Pons (tissue), 1 donor: ENCODE data around the gene ERF.

ENCODE experiments used
- DNase-seq: peaks from one replicate; pipeline ENCODE4 v3.0.0-alpha.2; 2016; ENCODE audit warnings: low spot score

Gene ERF

DNA sequence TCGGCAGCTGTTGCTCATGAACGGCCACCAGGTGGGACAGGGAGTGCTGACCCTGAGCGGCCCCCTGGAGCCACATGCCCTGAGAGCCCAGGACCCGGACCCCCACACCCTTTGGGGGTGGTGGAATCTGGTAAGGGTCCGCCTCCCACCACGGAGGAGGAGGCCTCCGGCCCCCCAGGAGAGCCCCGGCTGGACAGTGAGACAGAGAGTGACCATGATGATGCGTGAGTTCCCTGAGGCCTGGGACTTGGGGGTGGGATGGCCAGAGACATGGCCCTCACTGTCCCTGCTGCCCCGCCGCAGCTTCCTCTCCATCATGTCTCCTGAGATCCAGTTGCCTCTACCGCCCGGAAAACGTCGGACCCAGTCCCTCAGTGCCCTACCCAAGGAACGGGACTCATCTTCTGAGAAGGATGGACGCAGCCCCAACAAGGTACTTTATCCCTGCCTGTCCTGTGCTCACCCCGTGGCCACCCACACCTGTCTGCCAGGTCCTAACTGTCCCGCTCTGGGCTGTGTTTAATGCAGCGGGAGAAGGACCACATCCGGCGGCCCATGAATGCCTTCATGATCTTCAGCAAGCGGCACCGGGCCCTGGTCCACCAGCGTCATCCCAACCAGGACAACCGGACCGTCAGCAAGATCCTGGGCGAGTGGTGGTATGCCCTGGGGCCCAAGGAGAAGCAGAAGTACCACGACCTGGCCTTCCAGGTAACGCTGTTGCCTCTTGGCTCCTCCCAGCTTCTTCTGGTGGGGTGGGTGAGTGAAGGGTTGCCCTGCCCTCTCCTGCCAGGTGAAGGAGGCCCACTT lies 32.3 kb upstream of the ERF start:
- DNase-seq = no peak

DNA sequence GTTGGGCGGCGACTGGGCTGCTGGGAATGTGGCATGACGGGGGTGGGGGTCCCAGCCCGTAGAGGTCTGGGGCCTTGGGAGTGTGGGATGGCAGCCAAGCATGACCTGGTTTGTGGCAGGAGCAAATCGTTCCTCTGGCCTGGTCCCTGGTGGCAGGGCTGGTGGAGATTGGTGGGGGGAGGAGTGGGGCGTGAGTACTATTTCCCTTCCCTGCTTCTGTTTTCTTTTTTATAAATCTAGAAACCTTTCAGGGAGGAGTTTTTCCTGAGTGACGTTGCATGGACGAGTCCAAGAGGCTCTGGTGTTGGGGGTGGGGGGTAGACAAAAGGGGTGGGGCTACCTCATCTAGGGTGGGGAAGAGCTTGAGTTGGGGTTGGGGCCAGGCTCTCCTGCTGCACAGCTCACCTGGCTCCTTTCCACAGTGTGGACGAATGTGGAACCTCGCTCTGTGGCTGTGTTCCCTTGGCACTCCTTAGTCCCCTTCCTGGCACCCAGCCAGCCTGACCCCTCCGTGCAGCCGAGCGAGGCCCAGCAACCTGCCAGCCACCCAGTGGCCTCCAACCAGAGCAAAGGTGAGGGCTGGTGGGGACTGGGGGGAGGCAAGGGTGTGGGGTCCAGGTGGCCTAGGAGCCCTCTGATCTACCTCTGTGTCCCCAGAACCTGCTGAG lies 31.6 kb upstream of the ERF start:
- no peak for DNase-seq

GRCh38 chr19:42285988-42286348 lies 31.0 kb upstream of the ERF start:
- DNase-seq = no peak

- DNase-seq = peak; percentile 15
These were observed 30.6 kb upstream of the ERF start for GRCh38 chr19:42285541-42285941.

- peak; percentile 20 for DNase-seq
These were observed 29.8 kb upstream of the ERF start for GRCh38 chr19:42284591-42285341.

DNA sequence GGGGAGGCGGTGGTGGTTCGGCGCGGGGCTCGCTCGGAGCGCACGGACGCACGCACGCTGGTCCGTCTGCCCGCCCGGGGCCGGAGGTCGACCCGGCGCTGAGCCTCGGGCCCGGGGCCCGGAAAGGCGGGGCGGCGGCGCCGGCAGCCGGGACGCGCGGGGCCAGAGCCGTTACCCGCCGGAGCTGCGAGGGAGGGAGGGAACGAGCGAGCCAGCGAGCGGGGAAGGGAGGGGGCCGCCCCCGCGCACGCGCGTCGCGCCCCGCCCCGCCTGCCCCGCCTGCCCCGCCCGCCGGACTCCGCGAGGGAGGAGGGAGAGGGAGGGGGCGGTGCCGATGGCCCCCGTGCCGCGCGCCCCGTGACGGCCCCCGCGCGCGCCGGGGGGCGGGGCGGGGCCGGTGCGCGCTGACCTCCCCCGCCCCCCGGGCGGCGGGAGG lies 29.2 kb upstream of the ERF start:
- peak; percentile 60 for DNase-seq

DNA sequence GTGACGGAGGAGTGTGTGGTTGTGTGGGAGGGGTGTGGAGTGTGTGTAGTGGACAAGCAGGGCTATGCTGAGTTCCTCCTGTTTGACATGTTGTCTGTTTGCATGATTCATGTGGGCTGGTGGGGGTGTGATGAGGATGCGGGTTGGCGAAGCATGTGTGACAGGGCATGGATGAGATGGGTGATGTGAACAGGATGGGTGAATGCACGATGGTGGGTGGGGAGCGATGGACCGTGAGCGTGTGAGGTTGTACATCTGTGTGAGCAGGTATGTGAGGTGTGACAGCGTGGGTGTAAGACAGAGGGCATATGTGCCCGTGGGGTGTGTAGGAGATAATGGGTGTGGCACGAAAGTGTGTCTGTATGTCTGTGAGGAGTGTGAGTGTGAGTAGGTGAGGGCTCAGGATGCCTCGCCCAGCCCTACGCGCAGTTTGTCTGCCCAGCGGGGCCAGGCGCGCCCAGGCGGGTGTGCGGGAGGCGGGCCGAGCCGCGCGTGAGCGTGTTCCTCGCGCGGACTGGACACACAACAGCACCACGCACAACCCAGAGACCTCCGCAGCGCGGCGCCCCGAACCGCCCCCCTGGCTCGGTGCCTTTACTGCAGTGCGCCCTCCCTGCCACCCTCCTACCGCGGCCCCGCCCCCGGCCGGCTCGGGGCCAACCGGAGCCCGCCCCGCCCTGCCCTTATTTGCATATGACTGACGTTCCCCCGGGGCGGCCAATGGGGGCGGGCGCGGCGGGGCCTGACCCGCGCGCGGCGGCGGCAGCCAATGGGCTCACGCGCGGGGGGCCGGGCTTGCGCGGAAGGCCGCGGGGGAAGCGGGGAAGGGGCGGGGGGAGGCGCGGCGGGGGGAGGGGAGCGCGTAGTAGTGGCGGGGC lies 28.5 kb upstream of the ERF start:
- DNase-seq = peak; percentile 93

DNA sequence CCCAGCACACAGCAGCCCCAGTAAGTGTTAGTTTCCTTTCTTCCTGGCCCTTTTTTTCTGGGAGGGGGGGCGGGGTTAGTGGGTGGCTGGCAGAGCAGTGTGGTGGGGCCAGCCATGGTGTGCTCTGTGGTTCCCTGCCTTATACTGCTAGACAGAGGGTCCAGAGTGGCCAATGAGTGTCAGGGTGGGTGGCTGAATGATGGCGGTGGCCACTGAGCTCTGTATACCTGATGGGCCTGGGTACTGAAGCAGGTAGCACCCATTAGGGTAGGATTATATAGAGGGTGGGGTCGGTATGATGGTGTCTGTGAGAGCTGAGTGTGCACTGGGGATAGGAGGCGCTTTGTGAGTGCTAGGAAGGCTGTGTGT lies 27.9 kb upstream of the ERF start:
- no peak for DNase-seq

- DNase-seq = peak; percentile 41
These were observed 27.2 kb upstream of the ERF start for GRCh38 chr19:42281827-42282762.

DNA sequence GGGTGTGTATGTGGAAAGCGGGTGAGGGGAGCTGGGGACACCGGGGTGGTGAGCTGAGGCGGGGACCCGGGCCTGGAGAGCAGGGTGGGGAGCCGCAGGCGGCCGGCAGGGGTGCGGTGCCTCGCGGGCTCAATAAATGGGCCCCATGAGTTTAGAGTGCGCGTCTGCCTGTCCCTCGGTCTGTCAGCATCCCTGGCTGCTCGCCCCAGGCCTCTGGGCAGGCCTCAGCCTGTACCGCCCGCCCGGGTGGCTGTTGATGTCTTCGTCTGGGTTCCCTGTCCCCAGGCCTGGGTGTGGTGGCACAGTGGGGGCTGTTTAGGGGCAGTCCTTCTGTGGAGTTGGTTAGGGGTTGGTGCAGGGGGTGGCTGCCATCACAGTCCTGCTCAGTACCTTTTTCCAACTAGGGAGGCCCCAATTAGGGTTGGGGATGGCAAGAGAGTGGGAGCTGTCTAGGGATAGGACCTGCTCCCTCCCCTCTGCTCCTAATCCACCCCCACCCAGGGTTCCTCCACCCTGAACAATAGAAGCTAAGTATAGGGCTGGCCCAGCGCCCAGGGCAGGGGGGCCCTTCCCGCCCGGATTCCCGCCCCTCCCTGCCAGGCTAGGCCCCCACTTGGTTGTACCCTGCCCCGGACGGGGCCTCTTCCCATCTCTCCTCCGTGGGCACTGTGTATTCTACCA lies 26.4 kb upstream of the ERF start:
- peak; percentile 84 for DNase-seq

- no peak for DNase-seq
These were observed 25.9 kb upstream of the ERF start for GRCh38 chr19:42280815-42281145.

GRCh38 chr19:42279902-42280814 lies 25.2 kb upstream of the ERF start:
- peak; percentile 92 for DNase-seq

DNA sequence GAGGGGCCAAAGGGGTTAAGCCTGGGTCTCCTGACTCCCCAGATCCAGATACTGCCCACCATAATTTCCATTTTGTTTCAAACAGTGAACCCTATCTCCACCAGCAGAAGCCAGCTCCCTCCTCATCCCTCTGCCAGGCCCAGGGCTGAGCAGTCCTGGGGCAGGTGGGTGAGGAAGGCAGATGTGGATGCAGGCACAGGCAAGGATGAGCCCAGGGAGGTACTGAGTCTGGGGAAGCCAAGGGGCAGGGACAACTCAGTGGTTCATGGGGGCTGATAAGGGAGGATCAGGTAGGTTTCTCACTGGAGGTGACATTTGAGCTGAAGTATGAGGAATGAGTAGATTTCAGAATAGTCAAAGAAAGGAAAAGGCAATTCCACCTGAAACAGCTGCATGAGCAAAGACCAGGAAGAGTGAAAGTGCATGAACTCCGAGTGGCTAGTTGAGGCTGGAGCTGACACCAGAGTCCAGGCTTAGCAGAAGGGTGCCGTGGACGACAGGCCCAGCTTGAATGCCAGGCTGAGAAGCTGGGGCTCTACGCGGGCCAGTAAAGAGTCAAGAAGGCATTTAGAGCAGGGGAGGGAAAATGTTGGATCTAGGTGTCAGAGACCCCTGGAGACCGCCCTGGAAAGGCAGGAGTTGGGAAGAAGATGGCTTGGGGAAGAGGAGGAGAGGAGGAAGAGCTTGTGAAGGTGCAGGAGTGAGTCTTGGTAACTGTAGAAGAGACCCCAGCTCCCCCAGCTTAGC lies 24.4 kb upstream of the ERF start:
- peak; percentile 66 for DNase-seq

GRCh38 chr19:42278452-42279154 lies 23.7 kb upstream of the ERF start:
- no peak for DNase-seq

DNA sequence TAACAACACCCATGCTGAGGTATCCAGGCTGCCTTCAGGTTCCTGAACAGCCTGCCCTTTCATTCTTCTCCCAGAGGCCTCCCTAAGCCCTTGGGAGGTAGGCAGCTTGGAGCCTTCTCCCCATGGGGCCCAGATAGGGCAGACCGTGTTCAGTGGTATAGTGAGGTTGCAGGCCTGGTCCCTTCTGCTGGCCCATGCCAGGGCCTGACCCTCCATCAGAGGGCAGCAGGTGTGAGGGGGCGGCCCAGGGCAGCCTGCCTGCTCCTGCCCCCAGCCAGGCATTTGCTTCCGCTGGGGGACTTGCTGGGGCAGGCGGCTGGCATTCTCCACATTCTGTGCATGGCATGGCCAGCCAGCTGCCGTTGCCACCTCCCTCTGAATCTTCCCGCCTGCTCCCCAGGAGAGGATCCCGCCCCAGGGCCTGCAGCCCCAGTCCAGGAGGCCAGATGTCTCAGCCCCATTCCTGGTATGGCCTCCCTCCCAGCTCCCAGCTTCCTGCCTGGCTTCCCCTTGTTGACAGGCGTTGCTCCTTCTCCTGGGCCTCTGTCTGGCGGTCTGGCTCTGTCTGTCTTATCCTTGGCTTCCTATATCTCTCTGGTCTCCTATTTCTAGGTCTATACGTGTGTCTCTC lies 23.0 kb upstream of the ERF start:
- DNase-seq = no peak

DNA sequence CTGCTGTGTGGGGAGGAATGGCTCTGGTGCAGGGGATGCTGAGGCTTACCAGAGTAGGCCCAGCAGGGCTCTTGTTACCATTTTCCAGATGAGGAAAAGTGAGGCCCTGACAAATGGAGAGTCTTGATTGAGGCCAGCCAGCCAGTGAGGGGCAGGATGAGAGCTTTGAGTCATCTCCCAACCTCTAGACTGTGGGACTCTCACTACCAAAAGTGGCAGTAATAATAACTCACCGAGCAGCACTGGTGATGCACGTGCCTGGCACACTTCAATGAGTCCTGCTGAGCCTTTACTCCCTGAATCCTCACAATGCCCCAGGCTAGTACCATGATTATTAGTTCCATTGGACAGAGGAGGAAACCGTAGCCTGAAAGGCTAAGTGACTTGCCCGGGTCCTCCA lies 21.9 kb upstream of the ERF start:
- no peak for DNase-seq

DNA sequence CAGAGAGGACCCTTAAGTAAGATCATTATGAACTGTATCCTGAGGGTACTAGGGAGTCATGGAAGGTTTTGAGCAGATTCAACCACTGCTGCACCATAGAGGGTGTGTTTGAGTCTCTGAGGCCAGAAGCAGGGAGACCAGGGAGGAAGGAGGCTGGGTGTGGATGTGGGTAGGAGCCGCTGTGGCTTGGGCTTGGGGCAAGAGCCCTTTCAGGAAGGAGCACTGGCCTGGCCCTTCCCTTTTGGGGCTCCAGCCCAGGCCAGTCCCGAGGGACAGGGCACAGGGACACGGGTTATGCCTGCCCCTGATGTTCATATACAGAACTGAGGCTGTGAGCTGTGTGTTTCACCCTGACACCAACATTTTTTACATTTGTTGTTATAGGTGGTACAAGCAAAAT lies 21.4 kb upstream of the ERF start:
- no peak for DNase-seq
